GM19328 (cell line): ENCODE data around the gene PTPRD.

Source experiments
- ATAC-seq: cut with Tn5 transposase; IDR thresholded peaks from one replicate; pipeline ENCODE4 v1.9.1; 2021; ENCODE audit warnings: mild to moderate bottlenecking, moderate library complexity; ENCODE audit not compliant: unreplicated experiment

Gene PTPRD

DNA sequence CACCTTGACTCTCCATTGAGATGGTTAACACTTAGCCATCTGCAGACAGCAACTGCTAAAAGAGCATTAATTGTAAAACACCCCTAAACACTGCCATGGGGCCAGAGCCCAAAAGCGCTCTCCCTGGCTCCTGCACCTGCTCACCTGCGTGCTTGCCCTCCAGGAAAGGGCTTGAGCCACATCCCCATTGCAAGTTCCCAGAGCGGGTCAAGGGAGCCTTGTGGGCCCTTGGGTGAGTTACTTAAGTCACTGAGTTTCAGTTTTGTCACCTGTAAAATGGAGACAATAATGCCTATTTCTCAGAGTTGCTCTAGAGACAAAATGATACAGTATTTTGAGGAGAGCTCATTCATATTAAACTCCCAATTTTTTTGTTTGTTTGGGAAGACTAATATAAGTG lies 967.8 kb downstream of the PTPRD start:
- ATAC-seq, result no peak

DNA sequence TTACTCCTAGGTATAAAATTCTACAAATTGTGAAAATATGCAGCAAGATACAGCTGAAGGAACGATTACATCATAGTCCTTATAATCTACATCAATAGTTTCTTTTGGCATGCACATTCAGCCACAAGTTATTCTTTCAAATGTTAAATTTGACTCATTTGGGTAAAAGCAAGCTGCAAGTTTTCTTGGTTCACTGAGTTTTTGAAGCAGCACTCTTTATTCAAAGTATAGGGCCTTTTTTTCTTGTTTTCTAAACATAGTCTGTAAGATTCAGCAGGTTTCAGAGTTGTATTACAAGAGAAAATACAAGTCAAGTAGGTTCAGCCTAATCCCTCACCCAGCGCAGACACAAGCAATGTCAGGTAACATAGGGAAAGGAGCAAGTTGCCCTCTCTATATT lies 981.5 kb downstream of the PTPRD start:
- peak; percentile 52 for ATAC-seq

DNA sequence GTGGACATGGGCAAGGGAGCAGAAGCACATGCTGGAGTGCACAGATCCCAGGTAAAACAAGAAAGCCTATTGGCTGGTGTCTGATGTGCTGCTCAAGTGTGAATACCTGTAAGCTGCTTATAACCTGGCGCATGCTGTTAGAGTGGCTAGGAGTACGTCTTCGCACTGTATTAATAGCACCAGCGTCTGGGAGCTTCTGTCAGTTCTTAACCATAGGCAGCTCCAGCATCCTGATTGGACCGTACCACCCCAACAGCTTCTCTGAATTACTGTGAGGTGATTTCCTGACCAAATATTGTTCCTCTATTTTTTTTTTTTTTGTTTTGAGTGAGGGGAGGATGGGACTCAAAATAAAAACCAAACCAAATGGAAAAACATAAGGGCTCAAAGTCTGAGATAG lies 987.6 kb downstream of the PTPRD start:
- ATAC-seq, result no peak

GRCh38 chr9:9623506-9623905 lies 989.3 kb downstream of the PTPRD start:
- ATAC-seq, result no peak

DNA sequence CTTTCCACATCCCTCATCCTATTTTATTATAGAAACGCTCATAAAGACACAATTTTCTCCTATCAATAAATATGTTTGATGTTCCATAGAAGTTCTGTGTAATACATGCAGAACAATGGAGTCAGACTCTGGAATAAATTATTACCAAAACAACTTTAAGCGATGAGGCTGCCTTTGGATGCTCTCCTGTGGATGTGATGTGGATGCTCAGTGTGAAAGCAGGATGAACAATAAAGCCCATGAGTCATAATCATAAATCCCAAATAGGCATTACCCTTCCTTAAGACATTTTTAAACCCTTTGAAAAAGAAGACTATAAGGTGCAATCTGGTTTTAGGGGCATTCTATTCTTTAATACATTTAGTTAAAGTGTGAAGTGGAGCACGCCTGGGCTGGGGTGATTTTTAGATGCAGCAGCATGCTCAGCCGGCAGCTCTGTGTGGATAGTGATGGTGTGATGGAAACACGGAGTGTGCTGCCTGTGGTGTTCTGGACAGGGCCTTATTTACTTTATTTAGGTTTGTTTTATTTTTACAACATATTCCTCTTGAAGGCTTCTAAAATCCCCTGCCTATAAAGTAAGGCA lies 991.4 kb downstream of the PTPRD start:
- ATAC-seq, result no peak

- no peak for ATAC-seq
These were observed 992.1 kb downstream of the PTPRD start for GRCh38 chr9:9620736-9621135.

DNA sequence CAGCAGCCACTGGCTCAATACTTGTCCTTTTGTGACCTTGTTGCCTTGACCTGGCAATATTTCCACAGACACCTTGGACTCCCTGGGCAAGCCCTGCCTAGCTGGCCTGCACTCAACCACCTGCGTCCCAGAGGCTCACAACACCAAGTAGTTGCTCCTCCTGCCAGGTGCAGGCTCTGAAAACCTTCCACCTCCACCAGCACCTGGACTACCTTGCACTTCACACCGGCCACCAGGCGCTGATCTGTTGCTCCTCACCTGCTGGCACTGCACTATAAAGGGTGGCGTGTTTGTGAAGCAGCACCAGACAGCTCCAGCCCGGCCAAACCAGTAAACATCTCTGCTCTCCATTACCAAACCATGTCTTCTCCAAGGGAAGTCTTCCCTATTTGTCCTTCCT lies 997.7 kb downstream of the PTPRD start:
- no peak for ATAC-seq

GRCh38 chr9:9614607-9615006 lies 998.2 kb downstream of the PTPRD start:
- no peak for ATAC-seq

- ATAC-seq, result no peak
These were observed 1000.0 kb downstream of the PTPRD start for GRCh38 chr9:9612755-9613154.

DNA sequence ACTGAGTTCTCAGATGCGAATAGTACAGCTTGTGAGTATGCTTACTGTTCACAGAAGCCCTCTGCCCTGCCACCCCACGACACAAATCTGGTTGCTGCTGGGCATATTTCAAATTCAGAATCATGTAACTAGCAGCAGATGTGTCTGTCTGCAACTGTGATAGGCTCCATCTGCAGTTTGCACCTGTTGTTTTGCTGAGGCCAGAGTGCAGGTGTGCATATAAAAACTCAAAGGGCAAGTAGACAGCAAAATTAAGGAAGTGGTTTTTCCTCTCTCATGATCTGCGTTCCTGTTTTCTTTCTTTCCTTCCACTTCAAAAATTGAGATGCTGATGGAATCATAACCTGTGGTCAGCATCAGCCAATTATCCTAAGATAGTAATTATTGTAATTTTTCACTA lies 1000.5 kb downstream of the PTPRD start:
- ATAC-seq, result peak; percentile 74

DNA sequence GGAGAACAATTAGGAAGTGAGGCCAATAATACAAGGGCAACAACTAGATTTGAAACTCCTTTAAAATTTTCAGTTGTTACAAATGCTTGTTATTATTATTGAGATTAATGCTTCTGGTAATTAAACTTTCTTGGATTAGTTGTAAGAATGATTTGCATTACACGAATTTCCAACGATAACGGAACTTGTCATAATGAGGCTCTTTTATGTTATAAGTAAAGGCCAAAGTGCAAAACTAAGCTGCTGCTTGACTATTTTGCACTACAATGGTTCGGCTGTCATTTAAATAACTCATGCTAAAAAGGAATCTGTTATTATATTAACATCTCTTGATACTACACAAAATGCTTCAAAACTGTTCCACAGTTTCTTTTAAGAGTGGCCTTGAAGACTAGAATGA lies 1007.1 kb downstream of the PTPRD start:
- no peak for ATAC-seq

- ATAC-seq, result no peak
These were observed 1009.5 kb downstream of the PTPRD start for GRCh38 chr9:9603345-9603744.

DNA sequence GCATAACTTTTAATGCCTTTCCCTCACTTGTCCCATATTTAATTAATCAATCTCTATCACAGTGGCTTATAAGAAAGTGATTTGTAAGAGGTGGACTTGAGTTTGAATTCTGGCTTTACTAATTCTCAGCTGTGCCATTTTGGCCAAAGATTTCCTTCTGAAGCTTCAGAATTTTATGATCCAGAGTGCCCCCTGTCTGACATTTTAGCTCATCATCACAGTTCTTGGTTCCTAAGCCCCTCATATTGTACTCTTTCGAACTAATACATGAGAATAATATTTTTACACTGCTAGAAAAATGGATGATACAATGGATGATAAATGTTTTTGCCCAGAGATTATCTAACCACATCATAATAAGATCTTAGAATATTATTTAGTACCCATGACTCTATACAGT lies 1014.1 kb downstream of the PTPRD start:
- ATAC-seq, result no peak

- ATAC-seq, result no peak
These were observed 1020.7 kb downstream of the PTPRD start for GRCh38 chr9:9592104-9592503.

DNA sequence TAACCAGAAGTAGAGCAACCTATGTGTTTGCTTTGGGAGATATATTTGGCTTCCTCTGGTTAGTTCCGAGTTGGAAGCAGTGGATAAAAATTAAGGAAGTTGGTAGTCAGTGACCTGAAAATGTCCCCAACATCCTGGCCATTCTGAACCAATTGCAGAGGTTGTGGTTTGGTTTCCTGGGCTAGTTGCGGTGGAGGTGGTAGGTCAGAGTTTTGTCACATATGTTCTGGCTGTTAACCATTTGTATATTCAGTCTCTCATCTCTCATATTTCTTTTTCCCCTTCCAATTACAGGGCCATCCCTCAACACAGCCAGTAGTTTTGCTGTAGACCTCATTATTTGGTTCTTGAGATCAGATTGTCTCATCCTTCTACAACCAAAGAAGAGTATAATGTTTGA lies 1026.9 kb downstream of the PTPRD start:
- ATAC-seq, result no peak

DNA sequence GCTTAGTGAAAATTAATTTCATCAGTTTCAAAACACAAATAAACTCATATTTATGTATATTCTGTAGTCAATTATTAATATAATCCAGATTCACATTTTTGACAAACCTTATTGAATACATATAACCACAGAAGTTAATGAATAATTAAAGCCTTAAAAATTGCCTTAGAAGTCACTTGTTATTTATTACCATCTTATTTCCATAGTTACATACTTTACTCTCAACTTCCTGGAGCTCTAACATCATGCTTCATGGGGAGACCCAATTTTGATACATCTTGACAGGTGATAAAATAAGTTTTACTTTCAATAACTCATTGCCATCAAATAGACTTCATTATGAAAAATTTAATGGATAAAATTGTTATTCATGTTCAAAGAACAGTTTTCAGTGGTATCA lies 1038.7 kb downstream of the PTPRD start:
- no peak for ATAC-seq

GRCh38 chr9:9565700-9566099 lies 1047.1 kb downstream of the PTPRD start:
- ATAC-seq, result no peak

- no peak for ATAC-seq
These were observed 1049.0 kb downstream of the PTPRD start for GRCh38 chr9:9563817-9564216.

DNA sequence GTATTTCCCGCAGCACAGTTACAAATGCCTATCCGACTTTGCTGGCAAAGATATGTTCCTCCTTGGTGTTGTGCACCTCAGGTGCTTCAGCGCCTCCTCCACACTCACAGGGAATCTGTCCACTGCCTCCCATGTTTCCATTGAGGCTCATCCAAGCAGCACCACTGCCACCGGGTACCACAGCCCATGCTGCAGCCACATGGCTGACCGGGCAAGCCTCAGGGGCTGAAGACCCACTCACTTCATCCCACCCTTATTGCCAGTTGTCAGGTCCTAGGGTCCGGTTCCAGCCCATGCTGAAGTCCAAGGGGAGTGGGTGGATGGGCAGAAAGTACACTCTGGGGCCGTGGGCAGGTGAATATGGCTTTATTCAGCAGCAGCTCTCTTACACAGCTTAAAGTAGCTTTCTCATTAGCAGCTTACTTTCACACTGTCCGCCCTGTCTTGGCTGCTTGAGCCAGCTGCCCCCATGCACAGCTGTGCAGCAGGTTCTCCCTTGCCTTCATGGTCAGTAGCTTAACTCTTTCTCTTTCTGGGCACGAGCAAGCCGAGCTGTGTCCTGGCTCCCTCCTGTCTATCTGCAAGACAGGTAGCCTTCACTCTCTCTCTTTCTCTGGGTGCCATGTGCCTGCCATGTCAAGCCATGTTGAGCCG lies 1052.3 kb downstream of the PTPRD start:
- ATAC-seq, result no peak

DNA sequence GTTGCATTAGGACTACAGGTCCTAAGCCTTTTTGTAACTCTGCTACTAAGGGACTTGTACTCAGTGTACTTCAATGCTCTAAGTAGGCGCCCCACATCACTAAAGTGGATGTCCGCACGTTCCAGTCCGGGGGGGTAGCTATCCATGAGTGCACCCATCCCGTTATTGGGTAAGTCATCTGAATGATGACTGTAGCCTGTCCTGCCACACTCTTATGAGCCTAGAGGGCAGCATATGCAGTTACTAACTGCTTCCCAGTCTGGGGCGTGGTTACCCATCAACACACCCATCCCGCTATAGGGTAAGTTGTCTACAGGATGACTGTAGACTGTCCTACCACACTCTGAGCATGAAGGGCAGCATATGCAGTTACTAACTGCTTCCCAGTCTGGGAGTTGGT lies 1053.9 kb downstream of the PTPRD start:
- ATAC-seq, result no peak

GRCh38 chr9:9557804-9558334 lies 1054.9 kb downstream of the PTPRD start:
- ATAC-seq, result no peak

- no peak for ATAC-seq
These were observed 1055.7 kb downstream of the PTPRD start for GRCh38 chr9:9556865-9557803.
